T-helper 22 cell (primary cell): ENCODE data around the gene VWA3A.

Experiments used
- DNase-seq: peaks from one replicate; pipeline ENCODE4 v3.0.0-alpha.2; 2020; ENCODE audit warnings: low read depth

VWA3A gene

DNA sequence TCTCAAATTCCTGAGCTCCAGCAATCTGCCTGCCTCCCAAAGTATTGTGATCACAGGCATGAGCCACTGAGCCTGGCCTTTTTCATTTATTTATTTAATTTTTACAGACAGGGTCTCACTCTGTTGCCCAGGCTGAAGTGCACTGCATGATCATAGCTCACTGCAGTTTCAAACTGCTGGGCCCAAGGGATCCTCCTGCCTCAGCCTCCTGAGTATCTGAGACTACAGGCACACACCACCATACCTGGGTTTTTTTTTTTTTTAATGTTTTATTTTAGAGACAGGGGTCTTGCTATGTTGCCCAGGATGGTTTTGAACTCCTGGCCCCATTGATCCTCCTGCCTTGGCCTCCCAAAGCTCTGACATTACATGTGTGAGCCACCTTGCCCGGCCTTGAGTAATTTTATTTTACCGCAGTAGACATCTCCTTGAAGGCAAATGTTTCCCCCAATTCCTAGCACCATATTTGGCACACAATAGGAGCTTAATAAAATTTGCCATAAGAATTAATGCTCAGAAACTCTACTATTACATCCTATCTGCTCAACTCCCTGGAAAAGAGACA, 111.8 kb downstream of the VWA3A start:
- DNase-seq = no peak

DNA sequence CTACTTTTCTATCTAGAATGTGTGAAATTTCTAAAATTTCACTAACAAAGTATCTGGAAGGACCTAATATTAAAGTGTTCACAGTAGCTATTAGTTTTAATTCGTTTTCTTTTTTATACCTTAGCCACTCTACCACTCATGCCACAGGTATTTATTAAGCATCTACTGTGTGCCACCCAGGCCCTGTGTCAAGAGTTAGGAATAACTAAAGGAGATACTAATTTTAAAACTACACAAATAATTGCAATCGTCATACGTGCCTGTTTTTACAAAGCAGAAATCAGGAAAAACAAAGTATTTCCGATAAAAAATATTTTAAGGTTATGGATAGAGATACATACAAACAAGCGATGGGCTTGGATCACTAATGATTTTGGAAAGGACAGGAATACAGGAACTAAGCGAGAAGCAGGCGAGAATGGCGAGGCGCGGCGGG, 113.3 kb downstream of the VWA3A start:
- DNase-seq = no peak

DNA sequence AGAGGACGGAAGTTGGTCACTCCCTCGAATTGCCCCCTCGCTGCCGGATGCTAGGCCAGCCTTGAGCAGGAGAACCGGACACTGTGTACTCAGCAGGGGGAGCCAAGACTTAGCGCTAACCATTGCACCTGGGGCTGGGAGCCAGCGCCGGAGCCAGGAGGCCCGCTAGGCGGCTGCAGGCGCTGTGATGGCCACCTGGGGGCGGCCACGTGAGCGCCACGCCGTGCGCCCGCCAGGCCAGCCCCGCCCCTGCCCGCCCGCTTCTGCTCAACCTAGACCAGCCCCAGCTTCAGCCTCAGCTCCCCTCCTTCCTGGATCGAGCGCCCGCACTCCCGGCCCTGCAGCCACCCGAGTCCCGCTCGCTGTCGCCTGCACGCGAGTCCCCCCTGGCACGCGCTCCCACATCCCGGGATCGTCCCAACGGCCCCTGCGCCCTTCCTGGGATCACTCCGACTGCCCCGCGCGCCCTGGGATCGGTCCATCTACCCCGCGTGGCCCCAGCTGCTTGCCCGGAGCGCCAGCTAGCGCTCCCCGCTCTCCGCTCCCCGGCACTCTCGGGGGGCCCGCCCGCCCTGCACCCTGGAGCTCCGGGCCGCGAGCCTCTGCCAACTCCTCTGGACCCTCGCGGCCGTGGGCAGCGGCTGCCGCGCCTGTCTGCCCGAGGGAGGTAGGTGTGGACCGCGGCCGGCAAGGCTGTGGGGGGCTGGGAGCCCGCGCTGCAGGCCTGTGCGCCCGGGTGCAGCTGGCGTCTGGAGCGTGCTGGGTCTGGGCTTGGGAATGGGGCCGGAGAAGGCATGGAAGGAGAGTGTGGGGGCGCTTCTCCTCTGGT, 113.9 kb downstream of the VWA3A start, which contains the start of gene EEF2K:
Gene EEF2K (plus strand): TSS at position 266 of the 829 bp plus-strand sequence. CDS start 19,452 bp downstream, outside the sequence.
- peak; percentile 69 for DNase-seq
